ENCODE measurements around the gene MZT2A. TPM values are rescaled to one million over a fixed set of nuclear protein-coding genes. Genes with fewer than 3 reads are reported as not detected.
"Not testable (repeated sequence)": the region's sequence is repeated elsewhere in the genome, so short reads cannot be mapped to it uniquely, and the experiment has no call there.

The MZT2A gene
- total and polyA plus RNA-seq, 3 experiments from 2014 or later, result 92.6 to 142 (median 141) TPM

DNA sequence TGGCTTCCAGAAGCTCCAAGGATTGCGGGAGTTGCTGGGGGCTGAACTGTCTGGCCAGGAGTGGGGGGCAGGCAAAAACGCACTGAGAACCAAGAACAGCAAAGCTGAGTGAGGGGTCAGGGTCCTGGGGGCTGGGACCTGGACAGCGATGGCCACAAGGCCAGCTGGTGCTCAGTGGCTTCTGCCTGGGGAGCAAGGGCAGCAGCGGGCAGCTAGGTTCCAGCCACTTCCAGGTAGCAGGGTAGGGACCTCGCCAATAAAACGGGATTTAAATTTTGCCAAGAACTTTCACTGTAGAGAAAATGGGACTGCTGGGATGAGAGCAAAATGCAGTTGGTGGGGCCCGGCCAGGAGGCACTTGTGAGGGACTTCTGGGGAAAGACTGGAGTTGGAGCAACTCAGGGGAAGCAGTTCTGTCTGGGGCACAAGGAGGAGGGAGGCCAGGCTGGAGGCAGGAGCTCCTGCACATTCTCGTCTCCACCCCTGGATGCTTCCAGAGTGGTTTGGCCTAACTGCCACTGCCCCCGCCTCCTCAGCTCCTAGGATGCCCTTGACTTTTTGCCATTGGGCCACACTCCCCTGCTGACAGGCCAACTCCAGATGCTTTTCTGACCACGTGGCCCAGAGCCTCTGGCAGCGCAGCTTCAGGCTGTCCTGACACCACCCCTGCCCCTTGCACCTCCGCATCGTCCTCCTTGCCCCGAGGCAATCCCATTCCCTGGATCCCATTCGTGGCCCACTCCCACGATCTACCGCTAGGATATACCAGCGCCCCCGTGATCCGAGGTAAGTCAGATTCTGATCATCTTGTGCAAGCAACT is 30.0 kb upstream of the MZT2A start:
- ChIA-PET POLR2A (no interaction called here), CTCF (interaction anchor here (1.8 kb wide), 1 partner anchor 29 kb away, joined by 4 read pairs; no protein-coding TSS in a partner anchor)
- peak overlapping the region in 3 of 8 donors; percentile 23 to 69 (median 48) for H3K27ac Mint-ChIP-seq
- Histone ChIP-seq H3K27me3 (ENCODE audit: insufficient read depth, low read length, poor library complexity, severe bottlenecking) (no peaks in the 10 kb centered on the region), H3K27ac (ENCODE audit: low read depth, low read length) (no peak overlapping the region), H3K4me1 (ENCODE audit: insufficient read depth, low read length) (peaks cover under 1% of the 10 kb centered on the region), H3K9me3 (ENCODE audit: low read length) (no peaks in the 10 kb centered on the region), H3K36me3 (ENCODE audit: insufficient read depth, low read length) (no peaks in the 10 kb centered on the region), H3K4me3 (ENCODE audit: low read length) (no peak overlapping the region)
- DNase-seq, result no peak
- H3K4me1 Mint-ChIP-seq, result peaks cover 0 to under 1% (median 0%) of the 10 kb centered on the region in 3 donors
- peaks cover 0 to 30% (median 0%) of the 10 kb centered on the region in 3 donors for H3K36me3 Mint-ChIP-seq
- H3K4me3 Mint-ChIP-seq, result no peak overlapping the region
- H3K27me3 Mint-ChIP-seq, result no peaks in the 10 kb centered on the region
- no peaks in the 10 kb centered on the region for H3K9me3 Mint-ChIP-seq

DNA sequence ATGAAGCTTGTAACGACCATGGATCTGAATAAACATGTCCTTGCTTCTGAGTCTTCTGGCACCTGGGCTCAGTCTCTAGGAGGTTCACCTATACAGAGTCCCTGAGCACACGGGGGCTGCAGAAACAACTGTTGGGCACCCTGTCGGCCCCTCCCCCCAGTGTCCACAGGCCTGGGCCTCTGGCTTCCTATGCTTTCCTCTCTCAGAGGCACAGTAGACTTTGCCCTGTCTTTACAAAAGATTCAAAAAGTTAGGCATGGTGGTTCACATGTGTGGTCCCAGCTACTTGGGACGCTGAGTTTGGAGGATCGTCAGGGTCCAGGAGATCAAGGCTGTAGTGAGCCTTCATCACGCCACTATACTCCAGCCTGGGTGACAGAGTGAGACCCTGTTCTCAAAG is 29.3 kb upstream of the MZT2A start:
- H3K4me1 ChIP-seq (ENCODE audit: insufficient read depth, low read length); H3K9me3 ChIP-seq (ENCODE audit: low read length); DNase-seq; H3K9me3 Mint-ChIP-seq; H3K4me3 ChIP-seq (ENCODE audit: low read length); H3K27me3 ChIP-seq (ENCODE audit: insufficient read depth, low read length, poor library complexity, severe bottlenecking); POLR2A ChIA-PET; H3K4me1 Mint-ChIP-seq; H3K36me3 ChIP-seq (ENCODE audit: insufficient read depth, low read length); H3K27me3 Mint-ChIP-seq; H3K27ac ChIP-seq (ENCODE audit: low read depth, low read length); H3K4me3 Mint-ChIP-seq: not testable (repeated sequence)
- Mint-ChIP-seq H3K36me3 (peaks cover 0 to 34% (median 0%) of the 10 kb centered on the region in 3 donors), H3K27ac (peak overlapping the region in 1 of 8 donors; percentile 69)
- CTCF ChIA-PET, result interaction anchor here (1.8 kb wide), 1 partner anchor 29 kb away, joined by 4 read pairs; no protein-coding TSS in a partner anchor

DNA sequence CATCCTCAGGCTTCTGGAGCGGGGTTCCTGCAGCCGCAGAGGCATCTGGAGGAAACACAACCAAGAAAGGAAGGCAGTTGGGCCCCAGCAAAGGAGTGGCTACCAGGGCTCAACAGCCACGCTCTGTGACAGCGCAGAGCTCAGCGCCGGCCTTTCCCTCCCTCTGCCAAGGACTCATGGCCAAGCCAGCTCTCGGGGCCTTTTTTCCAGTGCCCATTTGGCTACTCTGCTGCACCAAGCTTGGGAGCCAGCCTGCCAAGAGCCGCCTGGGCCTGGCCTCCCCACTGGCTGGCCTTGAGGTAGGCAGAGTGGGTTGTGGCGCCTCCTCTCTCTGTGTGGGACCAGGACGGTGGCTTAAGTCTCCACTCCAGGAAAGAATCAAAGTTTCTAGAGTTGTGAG is 28.3 kb upstream of the MZT2A start:
- no peak for DNase-seq
- Mint-ChIP-seq H3K27ac (no peak overlapping the region), H3K9me3 (no peaks in the 10 kb centered on the region), H3K4me3 (no peak overlapping the region), H3K36me3 (peaks cover 0 to 39% (median 0%) of the 10 kb centered on the region in 3 donors), H3K27me3 (no peaks in the 10 kb centered on the region), H3K4me1 (no peaks in the 10 kb centered on the region)
- ChIA-PET POLR2A (no interaction called here), CTCF (interaction anchor here (1.8 kb wide), 1 partner anchor 28 kb away, joined by 4 read pairs; no protein-coding TSS in a partner anchor)
- H3K27me3 ChIP-seq (ENCODE audit: insufficient read depth, low read length, poor library complexity, severe bottlenecking), result no peaks in the 10 kb centered on the region
- no peak overlapping the region for H3K4me3 ChIP-seq (ENCODE audit: low read length)
- no peak overlapping the region for H3K27ac ChIP-seq (ENCODE audit: low read depth, low read length)
- H3K4me1 ChIP-seq (ENCODE audit: insufficient read depth, low read length), result no peaks in the 10 kb centered on the region
- H3K36me3 ChIP-seq (ENCODE audit: insufficient read depth, low read length), result no peaks in the 10 kb centered on the region
- no peaks in the 10 kb centered on the region for H3K9me3 ChIP-seq (ENCODE audit: low read length)

DNA sequence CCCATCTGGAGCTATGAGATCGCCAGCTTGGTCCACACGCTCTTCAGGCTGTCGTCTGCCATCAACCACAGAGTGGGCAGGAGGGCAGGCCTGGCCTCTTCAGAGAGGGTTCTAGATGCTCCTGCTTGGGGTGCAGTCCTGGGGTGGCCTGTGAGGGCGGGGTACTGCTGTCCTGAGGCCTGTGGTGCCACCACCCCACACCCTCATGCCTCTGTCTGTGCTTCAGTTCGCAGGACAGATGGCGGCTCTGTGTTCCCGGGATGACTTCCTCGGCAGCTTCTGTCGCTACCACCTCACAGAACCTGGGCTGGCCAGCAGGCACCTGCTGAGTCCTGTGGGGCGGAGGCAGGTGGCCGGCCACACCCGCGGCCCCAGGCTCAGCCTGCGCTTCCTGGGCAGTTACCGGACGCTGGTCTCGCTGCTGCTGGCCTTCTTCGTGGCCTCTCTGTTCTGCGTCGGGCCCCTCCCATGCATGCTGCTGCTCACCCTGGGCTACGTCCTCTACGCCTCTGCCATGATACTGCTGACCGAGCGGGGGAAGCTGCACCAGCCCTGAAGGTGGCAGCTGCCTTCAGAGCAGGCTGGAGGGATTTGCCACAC is 27.8 kb upstream of the MZT2A start:
- H3K9me3 ChIP-seq (ENCODE audit: low read length); H3K4me3 ChIP-seq (ENCODE audit: low read length); H3K36me3 ChIP-seq (ENCODE audit: insufficient read depth, low read length); H3K27ac Mint-ChIP-seq; CTCF ChIA-PET; H3K27me3 ChIP-seq (ENCODE audit: insufficient read depth, low read length, poor library complexity, severe bottlenecking); H3K27me3 Mint-ChIP-seq; DNase-seq; H3K4me1 ChIP-seq (ENCODE audit: insufficient read depth, low read length); H3K27ac ChIP-seq (ENCODE audit: low read depth, low read length); H3K9me3 Mint-ChIP-seq; H3K4me3 Mint-ChIP-seq; H3K4me1 Mint-ChIP-seq; POLR2A ChIA-PET: not testable (repeated sequence)
- peaks cover 0 to 41% (median 0%) of the 10 kb centered on the region in 3 donors for H3K36me3 Mint-ChIP-seq

DNA sequence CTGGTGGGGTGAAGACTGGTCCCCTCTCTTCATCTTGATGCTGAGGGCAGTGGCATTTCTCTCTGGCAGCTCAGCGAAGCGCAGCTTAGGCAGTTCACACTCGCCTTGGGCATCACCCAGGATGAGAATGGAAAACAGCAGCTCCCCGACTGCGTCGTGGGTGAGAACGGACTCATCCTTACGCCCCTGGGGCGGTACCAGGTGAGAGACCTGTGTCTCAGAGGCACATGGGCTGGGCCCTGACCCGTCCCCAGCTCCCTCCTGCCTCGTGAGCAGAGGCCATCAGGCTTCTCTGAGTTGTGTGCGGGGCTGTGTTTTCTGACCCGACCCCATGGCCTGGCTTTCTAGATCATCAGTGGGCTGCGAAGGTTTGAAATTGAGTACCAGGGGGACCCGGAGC is 27.3 kb upstream of the MZT2A start:
- H3K36me3 ChIP-seq (ENCODE audit: insufficient read depth, low read length), result no peaks in the 10 kb centered on the region
- H3K4me3 ChIP-seq (ENCODE audit: low read length), result no peak overlapping the region
- Mint-ChIP-seq H3K27ac (no peak overlapping the region), H3K9me3 (no peaks in the 10 kb centered on the region), H3K4me3 (no peak overlapping the region), H3K4me1 (no peaks in the 10 kb centered on the region), H3K36me3 (peaks cover 0 to 45% (median 0%) of the 10 kb centered on the region in 3 donors), H3K27me3 (no peaks in the 10 kb centered on the region)
- H3K27ac ChIP-seq (ENCODE audit: low read depth, low read length), result no peak overlapping the region
- H3K4me1 ChIP-seq (ENCODE audit: insufficient read depth, low read length), result no peaks in the 10 kb centered on the region
- no peak for DNase-seq
- no peaks in the 10 kb centered on the region for H3K27me3 ChIP-seq (ENCODE audit: insufficient read depth, low read length, poor library complexity, severe bottlenecking)
- ChIA-PET CTCF (no interaction called here), POLR2A (no interaction called here)
- no peaks in the 10 kb centered on the region for H3K9me3 ChIP-seq (ENCODE audit: low read length)

DNA sequence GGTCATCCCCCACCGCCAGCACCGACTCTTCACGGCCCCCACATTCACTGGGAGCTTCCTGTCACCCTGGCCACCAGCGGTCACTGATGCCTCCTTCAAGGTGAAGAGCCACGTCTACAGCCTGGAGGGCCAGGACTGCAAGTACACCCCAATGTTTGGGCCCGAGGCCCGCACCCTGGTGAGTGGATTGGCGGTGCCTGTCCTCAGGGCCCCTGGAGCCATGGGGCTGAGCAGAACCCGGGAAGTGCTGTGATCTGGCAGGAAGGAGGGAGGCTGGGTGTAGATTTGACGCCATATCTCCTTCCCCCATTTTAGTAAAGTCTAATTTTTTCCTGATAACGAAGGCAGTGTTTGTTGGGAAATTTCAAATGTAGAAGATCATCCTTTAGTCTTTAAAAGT is 26.3 kb upstream of the MZT2A start:
- H3K4me1 Mint-ChIP-seq, POLR2A ChIA-PET, H3K27ac Mint-ChIP-seq: not testable (repeated sequence)

DNA sequence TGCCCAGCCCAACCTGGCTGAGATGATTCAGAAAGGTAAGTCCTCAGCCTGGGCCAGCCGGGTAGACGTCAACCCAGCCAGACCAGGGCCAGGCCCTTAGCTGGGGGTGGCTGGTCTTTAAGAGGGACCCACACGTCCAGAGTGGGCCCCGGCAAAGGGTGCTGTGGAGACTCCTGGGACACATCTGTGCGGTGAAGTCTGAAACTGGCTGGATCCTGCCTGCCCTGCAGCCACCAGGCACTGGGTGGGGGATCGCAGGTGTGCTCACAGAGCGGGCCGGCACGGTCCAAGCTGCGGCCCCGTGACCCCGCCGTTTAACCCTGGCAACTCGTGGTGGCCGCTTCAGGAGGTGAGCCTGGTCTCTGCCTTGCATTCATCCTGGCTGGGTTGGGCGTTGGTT is 25.7 kb upstream of the MZT2A start:
- H3K27ac Mint-ChIP-seq; H3K9me3 ChIP-seq (ENCODE audit: low read length); CTCF ChIA-PET; H3K36me3 ChIP-seq (ENCODE audit: insufficient read depth, low read length); H3K4me3 ChIP-seq (ENCODE audit: low read length); H3K9me3 Mint-ChIP-seq; POLR2A ChIA-PET; H3K4me1 ChIP-seq (ENCODE audit: insufficient read depth, low read length); H3K27me3 ChIP-seq (ENCODE audit: insufficient read depth, low read length, poor library complexity, severe bottlenecking); H3K4me3 Mint-ChIP-seq; H3K27ac ChIP-seq (ENCODE audit: low read depth, low read length); H3K4me1 Mint-ChIP-seq; DNase-seq; H3K27me3 Mint-ChIP-seq: not testable (repeated sequence)
- H3K36me3 Mint-ChIP-seq, result peaks cover 0 to 60% (median 0%) of the 10 kb centered on the region in 3 donors

More for the DNA sequence above, 26.3 kb upstream of the MZT2A start:
- H3K9me3 ChIP-seq (ENCODE audit: low read length); CTCF ChIA-PET; H3K4me1 ChIP-seq (ENCODE audit: insufficient read depth, low read length); H3K9me3 Mint-ChIP-seq; H3K27ac ChIP-seq (ENCODE audit: low read depth, low read length); H3K4me3 ChIP-seq (ENCODE audit: low read length); H3K27me3 ChIP-seq (ENCODE audit: insufficient read depth, low read length, poor library complexity, severe bottlenecking); H3K36me3 ChIP-seq (ENCODE audit: insufficient read depth, low read length); DNase-seq; H3K27me3 Mint-ChIP-seq; H3K4me3 Mint-ChIP-seq: not testable (repeated sequence)
- peaks cover 0 to 53% (median 0%) of the 10 kb centered on the region in 3 donors for H3K36me3 Mint-ChIP-seq

DNA sequence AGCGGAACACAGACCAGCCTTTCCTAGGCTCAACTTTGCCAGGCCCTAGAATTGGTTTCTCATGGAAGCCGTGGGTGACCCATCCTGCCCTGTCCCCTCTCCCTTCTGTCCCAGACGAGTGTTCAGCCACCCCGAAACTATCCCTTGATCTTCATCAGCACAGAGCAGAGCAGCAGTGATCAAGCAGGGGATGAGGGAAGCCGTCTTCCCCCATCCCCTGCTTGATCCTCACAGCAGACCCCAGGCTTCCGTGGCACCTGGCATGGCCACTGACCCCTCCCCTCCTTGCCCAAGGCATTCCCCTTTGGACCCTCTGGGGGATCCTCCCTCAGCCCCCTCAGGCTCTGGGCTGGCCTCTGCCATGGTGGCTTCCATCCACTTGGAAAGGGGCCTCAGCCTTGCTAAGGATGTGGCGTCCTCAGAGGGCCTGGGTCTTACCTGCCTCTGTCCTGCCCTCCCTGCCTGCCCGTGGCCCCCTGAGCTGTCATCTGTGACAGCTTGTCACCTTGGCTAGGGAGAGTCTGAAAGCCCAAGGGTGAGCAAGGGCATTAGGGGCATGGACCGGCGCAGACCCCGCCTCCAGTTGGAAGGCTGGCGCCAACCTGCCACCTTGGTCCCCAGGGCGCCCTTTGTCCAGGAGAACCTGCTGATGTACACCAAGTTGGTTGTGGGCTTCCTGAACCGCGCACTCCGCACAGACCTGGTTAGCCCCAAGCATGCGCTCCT is 25.1 kb upstream of the MZT2A start:
- H3K27ac Mint-ChIP-seq, result peak overlapping the region in 2 of 8 donors; percentile 52 to 63
- H3K27me3 Mint-ChIP-seq, result no peaks in the 10 kb centered on the region

More for the DNA sequence above, 25.1 kb upstream of the MZT2A start:
- DNase-seq, result no peak
- H3K9me3 ChIP-seq (ENCODE audit: low read length), result no peaks in the 10 kb centered on the region
- no peaks in the 10 kb centered on the region for H3K9me3 Mint-ChIP-seq
- H3K36me3 Mint-ChIP-seq, result peaks cover 0 to 66% (median 0%) of the 10 kb centered on the region in 3 donors
- POLR2A ChIA-PET, result no interaction called here
- H3K27ac ChIP-seq (ENCODE audit: low read depth, low read length), result no peak overlapping the region
- no peaks in the 10 kb centered on the region for H3K4me1 ChIP-seq (ENCODE audit: insufficient read depth, low read length)
- no peaks in the 10 kb centered on the region for H3K36me3 ChIP-seq (ENCODE audit: insufficient read depth, low read length)
- CTCF ChIA-PET, result no interaction called here
- peaks cover 0 to 6% (median 2%) of the 10 kb centered on the region in 3 donors for H3K4me1 Mint-ChIP-seq
- no peak overlapping the region for H3K4me3 ChIP-seq (ENCODE audit: low read length)
- no peaks in the 10 kb centered on the region for H3K27me3 ChIP-seq (ENCODE audit: insufficient read depth, low read length, poor library complexity, severe bottlenecking)
- no peak overlapping the region for H3K4me3 Mint-ChIP-seq
